GM23248 (cell line): ENCODE measurements around the gene SV2B.

ENCODE experiments used
- EZH2 ChIP-seq: fragments of 200-600 bp; sonication (generic); IDR thresholded peaks from 2 replicates; pipeline ENCODE4 v1.6.1; 2018; ENCODE audit warnings: antibody characterized with exemption, mild to moderate bottlenecking; ENCODE audit not compliant: insufficient read depth, poor library complexity, severe bottlenecking
- EZH2phosphoT487 ChIP-seq: fragments of 200-600 bp; sonication (generic); IDR thresholded peaks from 2 replicates; pipeline ENCODE4 v1.6.1; 2018; ENCODE audit warnings: antibody characterized with exemption, moderate library complexity, mild to moderate bottlenecking, low read depth; ENCODE audit not compliant: insufficient read depth

DNA sequence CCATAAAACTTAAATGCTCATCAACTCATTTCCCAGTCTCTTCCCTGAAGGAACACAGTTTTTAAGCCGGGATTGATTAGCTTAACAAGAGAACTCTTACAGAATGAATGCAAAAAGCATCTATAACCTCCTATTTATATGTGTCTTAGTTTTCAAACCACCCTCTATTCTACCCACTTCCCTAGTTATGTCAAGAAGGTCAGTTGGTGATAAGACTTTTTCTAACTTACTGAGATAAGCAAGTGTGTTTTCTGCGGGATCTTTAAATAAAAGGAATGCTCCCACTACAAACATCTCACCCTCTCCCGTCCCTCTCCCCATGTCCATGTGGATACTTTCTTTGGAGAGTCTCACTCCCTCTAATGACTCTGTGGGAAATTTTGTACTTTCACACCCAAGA, 218.5 kb downstream of the SV2B start:
- TF ChIP-seq EZH2 (no peak), EZH2phosphoT487 (no peak)
